Smooth muscle cell (in vitro differentiated cells): Measurements from ENCODE around the gene TRAFD1. TPM values are rescaled to one million over a fixed set of nuclear protein-coding genes. Genes with fewer than 3 reads are reported as not detected.

Experiments
- DNase-seq: peaks from one replicate; lab custom pipeline; 2025; ENCODE audit not compliant: unreplicated experiment; lab: John Stamatoyannopoulos, UW
- H2AFZ ChIP-seq: fragments of 200-600 bp; sonication (generic); 2 replicates; pipeline ENCODE4 v1.6.0; 2016; ENCODE audit warnings: antibody characterized with exemption, low read depth, mild to moderate bottlenecking
- H3F3A ChIP-seq: fragments of 200-600 bp; sonication (generic); 2 replicates; pipeline ENCODE4 v1.6.0; 2017; ENCODE audit warnings: antibody characterized with exemption, low read depth
- H3K27ac ChIP-seq: fragments of 200-600 bp; sonication (generic); 2 replicates; pipeline ENCODE4 v1.5.1; 2016; ENCODE audit warnings: low read depth, mild to moderate bottlenecking
- H3K27me3 ChIP-seq: fragments of 200-600 bp; sonication (generic); 2 replicates; pipeline ENCODE4 v1.6.1; 2016; ENCODE audit warnings: low read depth, mild to moderate bottlenecking
- H3K36me3 ChIP-seq: fragments of 200-600 bp; sonication (generic); 2 replicates; pipeline ENCODE4 v1.5.1; 2016; ENCODE audit warnings: low read depth
- H3K4me1 ChIP-seq: fragments of 200-600 bp; sonication (generic); 2 replicates; pipeline ENCODE4 v1.5.1; 2016; ENCODE audit warnings: low read depth
- H3K4me2 ChIP-seq: fragments of 200-600 bp; sonication (generic); 2 replicates; pipeline ENCODE4 v1.6.0; 2016; ENCODE audit warnings: mild to moderate bottlenecking
- H3K4me3 ChIP-seq: fragments of 200-600 bp; sonication (generic); 2 replicates; pipeline ENCODE4 v1.5.1; 2016; ENCODE audit warnings: mild to moderate bottlenecking
- H3K79me2 ChIP-seq: fragments of 200-600 bp; sonication (generic); 2 replicates; pipeline ENCODE4 v1.6.0; 2016; ENCODE audit warnings: low read depth, mild to moderate bottlenecking
- H3K9ac ChIP-seq: fragments of 200-600 bp; sonication (generic); 2 replicates; pipeline ENCODE4 v1.6.0; 2016; ENCODE audit warnings: low read depth
- H3K9me3 ChIP-seq: fragments of 200-600 bp; sonication (generic); replicated peaks from 2 replicates; pipeline ENCODE4 v1.5.1; 2016; ENCODE audit warnings: low read depth
- H4K20me1 ChIP-seq: fragments of 200-600 bp; sonication (generic); 2 replicates; pipeline ENCODE4 v1.6.0; 2016; ENCODE audit warnings: low read depth
- CTCF ChIP-seq: fragments of 200-600 bp; sonication (generic); IDR thresholded peaks from 2 replicates; pipeline ENCODE4 v1.5.1; 2017; ENCODE audit warnings: borderline replicate concordance, mild to moderate bottlenecking, antibody characterized with exemption; ENCODE audit not compliant: insufficient read depth, poor library complexity, severe bottlenecking
- WGBS: methylation state at CpG from one replicate; pipeline ENCODE4 v1.1.7; 2016; ENCODE audit warnings: low lambda C conversion rate; 5-methylcytosine and 5-hydroxymethylcytosine counted together
- polyA plus RNA-seq: library from polyadenylated mRNA; unstranded; fragments of >200 nt; fragmentation: Nextera tagmentation; extraction: Ambion mirVana; gene quantifications from 2 replicates; pipeline ENCODE4 v1.2.1, GENCODE V29; 2016
- total RNA-seq: library from RNA; depleted of rRNA; stranded (reverse); fragments of >200 nt; gene quantifications from 2 replicates; pipeline ENCODE4 v1.2.3, GENCODE V29; 2014

The TRAFD1 gene
- total and polyA plus RNA-seq, 2 experiments from 2014 or later: 30.2 to 44.8 TPM

GRCh38 chr12:112161711-112162110, 36.4 kb downstream of the TRAFD1 start:
- Histone ChIP-seq H3K9ac (no peak overlapping the region), H3K79me2 (no peaks in the 10 kb centered on the region), H3K9me3 (no peaks in the 10 kb centered on the region), H4K20me1 (no peaks in the 10 kb centered on the region), H3K4me2 (no peak overlapping the region), H3K36me3 (peaks cover 8% of the 10 kb centered on the region), H3F3A (no peaks in the 10 kb centered on the region), H3K27ac (no peak overlapping the region), H3K4me1 (no peaks in the 10 kb centered on the region), H2AFZ (no peak overlapping the region), H3K4me3 (no peak overlapping the region), H3K27me3 (no peaks in the 10 kb centered on the region)
- 99% methylated on average over 9 of the region's 9 CpGs for WGBS
- no peak for TF ChIP-seq CTCF
- no peak for DNase-seq

DNA sequence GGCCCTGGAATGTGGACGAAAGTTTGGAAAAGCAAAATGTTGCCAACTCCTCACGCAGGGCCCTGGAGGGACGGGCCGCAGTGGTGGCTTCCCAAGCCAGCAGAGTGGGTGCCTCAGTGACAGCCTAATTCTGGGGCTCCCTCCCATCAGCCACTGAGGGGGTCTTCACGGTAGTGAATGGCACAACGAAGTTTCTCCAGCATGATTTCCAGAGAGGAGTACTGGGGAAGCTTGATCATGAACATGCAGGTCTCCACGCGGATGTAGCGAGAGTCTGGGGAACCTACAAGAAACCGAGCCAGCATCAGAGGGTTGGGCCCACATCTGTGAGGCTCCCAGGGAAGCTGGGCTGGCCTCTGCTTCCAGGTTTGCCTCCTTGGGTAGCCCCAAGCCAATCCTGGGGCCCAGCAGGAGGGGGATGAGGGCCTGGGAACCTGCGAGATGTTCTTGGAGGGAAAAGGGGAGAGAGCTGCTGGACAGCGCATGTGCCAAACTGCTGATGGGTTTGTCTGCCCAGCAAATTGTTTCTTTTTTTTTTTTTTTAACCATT, 37.0 kb downstream of the TRAFD1 start:
- H3F3A ChIP-seq: no peaks in the 10 kb centered on the region
- H3K4me2 ChIP-seq: no peak overlapping the region
- H3K4me3 ChIP-seq: no peak overlapping the region
- WGBS: 98% methylated on average over 12 of the region's 12 CpGs
- H4K20me1 ChIP-seq: no peaks in the 10 kb centered on the region
- H3K4me1 ChIP-seq: no peaks in the 10 kb centered on the region
- no peak overlapping the region for H2AFZ ChIP-seq
- DNase-seq: no peak
- H3K27ac ChIP-seq: no peak overlapping the region
- no peaks in the 10 kb centered on the region for H3K79me2 ChIP-seq
- no peaks in the 10 kb centered on the region for H3K9me3 ChIP-seq
- no peak for TF ChIP-seq CTCF
- H3K27me3 ChIP-seq: no peaks in the 10 kb centered on the region
- H3K9ac ChIP-seq: no peak overlapping the region
- H3K36me3 ChIP-seq: peaks cover 8% of the 10 kb centered on the region

DNA sequence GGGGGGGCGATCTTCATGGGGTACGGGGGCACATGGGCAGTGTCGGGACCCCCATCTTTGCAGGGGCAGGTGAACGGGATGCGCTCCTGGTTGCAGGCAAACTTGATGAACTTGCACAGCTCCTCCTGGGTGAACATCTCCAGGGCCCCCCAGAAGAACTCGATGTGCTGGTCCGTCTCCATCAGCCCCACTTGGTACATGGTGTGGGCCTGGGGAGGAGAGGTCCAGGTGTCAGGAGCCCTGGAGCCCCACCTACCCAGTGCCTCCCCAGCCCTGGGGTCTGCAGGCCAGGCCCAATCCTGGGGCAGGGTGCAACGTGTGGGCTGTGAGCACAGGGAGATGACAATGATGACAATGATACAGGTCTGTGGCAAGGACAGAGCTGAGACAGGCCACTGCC, 37.7 kb downstream of the TRAFD1 start:
- no peaks in the 10 kb centered on the region for H3K9me3 ChIP-seq
- H3K4me1 ChIP-seq: no peaks in the 10 kb centered on the region
- no peak overlapping the region for H3K4me2 ChIP-seq
- H2AFZ ChIP-seq: no peak overlapping the region
- H3F3A ChIP-seq: no peaks in the 10 kb centered on the region
- no peak for TF ChIP-seq CTCF
- no peaks in the 10 kb centered on the region for H3K27me3 ChIP-seq
- H3K27ac ChIP-seq: no peak overlapping the region
- no peaks in the 10 kb centered on the region for H3K79me2 ChIP-seq
- DNase-seq: no peak
- H3K4me3 ChIP-seq: no peak overlapping the region
- WGBS: 95% methylated on average over 8 of the region's 8 CpGs
- peaks cover 8% of the 10 kb centered on the region for H3K36me3 ChIP-seq
- no peaks in the 10 kb centered on the region for H4K20me1 ChIP-seq
- no peak overlapping the region for H3K9ac ChIP-seq

DNA sequence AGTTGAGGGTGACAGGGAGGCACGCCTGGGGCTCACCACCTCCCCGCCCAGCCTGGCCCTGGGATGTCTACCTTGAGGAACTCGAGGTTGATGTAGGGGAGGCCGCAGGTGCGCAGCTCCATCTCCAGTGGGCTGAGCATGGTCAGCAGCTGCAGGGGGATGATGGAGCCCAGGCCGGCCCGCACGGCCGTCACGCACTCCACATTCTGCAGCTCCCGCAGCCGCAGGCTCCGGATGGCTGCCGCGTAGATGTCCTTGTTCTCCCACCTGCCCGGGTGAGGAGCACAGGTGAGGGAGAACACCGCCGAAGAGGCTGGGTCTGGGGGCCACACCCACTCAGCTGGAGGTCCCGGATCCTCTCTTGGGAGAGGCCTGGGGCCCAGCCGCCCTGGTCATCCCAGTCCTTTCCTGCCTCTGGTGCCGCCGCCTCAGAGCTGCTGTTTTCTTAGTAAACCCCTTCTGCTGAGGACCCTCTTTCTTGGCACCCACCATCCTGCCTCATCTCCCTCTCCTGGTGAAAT, 38.2 kb downstream of the TRAFD1 start:
- Histone ChIP-seq H3K27me3 (no peaks in the 10 kb centered on the region), H3K4me1 (no peaks in the 10 kb centered on the region), H3F3A (no peaks in the 10 kb centered on the region), H3K79me2 (no peaks in the 10 kb centered on the region), H3K27ac (no peak overlapping the region), H3K9me3 (no peaks in the 10 kb centered on the region), H3K36me3 (peaks cover 8% of the 10 kb centered on the region), H3K9ac (no peak overlapping the region), H3K4me2 (no peak overlapping the region), H2AFZ (no peak overlapping the region), H4K20me1 (no peaks in the 10 kb centered on the region), H3K4me3 (no peak overlapping the region)
- no peak for TF ChIP-seq CTCF
- WGBS: 96% methylated on average over 22 of the region's 22 CpGs
- no peak for DNase-seq
